ENCODE measurements around the gene CNKSR3.
A peak's percentile ranks its signal among the peaks of the same experiment; 100 is the strongest.

Gene CNKSR3

DNA sequence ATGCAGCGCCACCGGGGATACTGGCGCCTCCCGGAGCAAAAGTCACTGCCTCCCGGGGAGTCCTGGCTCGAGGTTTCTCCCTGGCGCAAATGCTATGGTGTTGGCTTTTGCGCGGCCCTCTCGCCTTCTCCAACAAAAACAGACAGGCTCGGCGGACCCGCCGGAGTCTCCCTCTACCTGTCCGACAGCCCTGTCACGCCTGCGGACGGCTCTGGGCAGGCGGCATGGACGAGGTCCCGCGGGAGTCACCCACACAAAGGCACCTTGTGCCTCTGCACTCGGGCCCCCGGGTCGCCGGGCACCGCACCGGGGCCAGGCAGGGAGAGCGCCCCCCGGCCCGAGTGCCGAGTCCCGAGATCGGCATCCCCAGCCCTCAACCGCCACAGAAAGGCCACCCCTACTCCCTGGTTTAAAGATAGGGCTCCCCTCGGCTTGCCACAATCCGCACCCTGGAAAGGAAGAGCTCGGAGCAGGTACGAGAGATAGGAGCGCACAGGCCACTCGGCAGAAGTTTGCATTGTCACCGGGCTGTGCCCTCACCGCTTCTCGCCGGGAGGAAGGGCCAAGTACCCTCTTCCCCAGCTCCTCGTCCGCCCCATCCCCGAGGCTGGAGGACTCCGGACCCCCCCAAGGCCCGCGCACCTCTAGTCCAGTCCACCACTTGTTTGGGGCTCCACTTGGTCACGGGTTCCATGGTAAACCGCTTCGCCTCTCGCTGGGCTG lies 903 bp downstream of the CNKSR3 start:
- H3K4me3 ChIP-seq (ENCODE audit: low read depth, low read length), result peak overlapping the region; percentile 73
- peak; percentile 50 for DNase-seq (ENCODE audit: low read depth)

DNA sequence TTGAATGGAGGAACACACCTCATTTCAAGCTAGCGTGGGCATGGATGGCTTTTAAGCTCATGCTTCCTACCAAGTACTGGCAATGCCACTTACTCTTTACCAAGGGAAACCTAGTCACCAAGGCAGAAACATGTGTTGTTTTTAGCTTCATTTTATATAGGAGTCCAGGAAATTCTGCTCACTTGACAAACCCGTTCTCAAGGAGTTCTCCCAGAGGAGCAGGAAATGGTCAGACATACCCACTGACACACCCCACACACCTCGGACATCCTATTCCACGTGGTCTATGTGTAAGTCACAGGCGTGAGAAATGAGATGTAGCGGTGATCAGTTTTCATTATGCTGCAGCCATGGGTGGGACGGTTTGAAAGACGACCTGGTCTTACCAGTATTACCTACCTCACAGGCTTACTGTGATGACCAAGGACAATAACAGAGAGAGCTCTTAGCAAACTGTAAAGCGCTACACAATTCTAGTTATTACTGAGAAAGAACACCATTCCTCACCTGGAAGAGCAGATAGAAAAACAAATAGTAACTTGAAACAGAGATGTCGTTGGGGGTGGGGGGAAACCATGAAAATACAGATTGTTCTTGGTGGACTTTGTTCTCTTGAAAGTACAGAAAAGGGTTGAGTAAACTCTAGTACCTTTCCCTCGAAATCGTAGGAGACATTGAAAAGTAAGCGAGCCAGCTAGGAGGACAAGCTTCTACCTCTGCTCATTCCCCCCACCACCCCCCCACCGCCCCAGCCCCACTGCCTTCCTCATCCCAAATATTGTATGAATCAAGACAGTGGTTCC lies 1.7 kb downstream of the CNKSR3 start:
- peak; percentile 28 for DNase-seq (ENCODE audit: low read depth)
- H3K4me3 ChIP-seq (ENCODE audit: low read depth, low read length), result peak overlapping the region; percentile 73
- TF ChIP-seq, protein P1, sequence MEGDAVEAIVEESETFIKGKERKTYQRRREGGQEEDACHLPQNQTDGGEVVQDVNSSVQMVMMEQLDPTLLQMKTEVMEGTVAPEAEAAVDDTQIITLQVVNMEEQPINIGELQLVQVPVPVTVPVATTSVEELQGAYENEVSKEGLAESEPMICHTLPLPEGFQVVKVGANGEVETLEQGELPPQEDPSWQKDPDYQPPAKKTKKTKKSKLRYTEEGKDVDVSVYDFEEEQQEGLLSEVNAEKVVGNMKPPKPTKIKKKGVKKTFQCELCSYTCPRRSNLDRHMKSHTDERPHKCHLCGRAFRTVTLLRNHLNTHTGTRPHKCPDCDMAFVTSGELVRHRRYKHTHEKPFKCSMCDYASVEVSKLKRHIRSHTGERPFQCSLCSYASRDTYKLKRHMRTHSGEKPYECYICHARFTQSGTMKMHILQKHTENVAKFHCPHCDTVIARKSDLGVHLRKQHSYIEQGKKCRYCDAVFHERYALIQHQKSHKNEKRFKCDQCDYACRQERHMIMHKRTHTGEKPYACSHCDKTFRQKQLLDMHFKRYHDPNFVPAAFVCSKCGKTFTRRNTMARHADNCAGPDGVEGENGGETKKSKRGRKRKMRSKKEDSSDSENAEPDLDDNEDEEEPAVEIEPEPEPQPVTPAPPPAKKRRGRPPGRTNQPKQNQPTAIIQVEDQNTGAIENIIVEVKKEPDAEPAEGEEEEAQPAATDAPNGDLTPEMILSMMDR (conservative IDR thresholded peaks at IDR 0.05; ENCODE audit: low read depth, low read length), result no peak

More for the DNA sequence above, 903 bp downstream of the CNKSR3 start:
- TF ChIP-seq, protein P1 (conservative IDR thresholded peaks at IDR 0.05; ENCODE audit: low read depth, low read length), result no peak

DNA sequence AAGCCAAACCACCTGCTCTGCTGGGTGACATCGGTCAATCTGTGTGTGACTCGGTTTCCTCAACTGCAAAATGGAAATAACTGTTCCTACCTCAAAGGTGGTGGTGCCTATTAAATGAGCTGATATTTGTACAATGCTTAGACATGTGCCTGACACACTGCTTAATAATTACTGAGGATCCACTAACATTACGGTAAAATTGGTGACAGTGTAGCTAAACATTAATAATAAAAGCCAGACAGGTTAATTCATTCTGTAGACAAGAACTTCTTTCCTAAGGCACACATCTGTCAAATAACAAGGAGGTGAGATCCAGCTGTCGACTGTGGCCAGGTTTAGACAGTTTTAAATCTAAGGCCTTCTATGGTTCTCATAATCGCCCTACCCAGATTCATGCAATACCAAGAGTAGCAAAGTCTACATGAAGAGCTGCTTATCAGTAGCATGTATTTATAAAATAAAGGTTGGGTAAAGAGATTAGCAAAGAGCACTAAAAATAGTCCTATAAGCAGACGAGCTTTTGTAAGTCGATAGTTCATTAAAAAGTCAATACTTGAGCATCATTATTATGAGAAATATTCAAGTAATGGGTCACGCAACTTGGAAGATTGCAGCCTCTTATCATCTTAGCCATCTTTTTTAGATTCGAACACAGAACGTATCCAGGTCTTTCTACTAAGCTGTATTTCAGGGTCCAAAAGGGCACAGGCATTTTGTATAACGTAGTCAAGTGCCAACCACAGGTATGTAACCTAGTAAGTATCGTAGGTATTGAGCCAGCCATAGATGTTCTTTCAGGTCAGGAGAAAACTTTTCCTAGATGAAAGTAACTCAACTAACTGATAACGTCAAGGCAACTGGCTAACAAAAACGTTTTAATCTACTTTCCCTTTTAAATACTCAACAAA lies 3.2 kb downstream of the CNKSR3 start:
- DNase-seq (ENCODE audit: low read depth), result no peak
- TF ChIP-seq, protein P1 (conservative IDR thresholded peaks at IDR 0.05; ENCODE audit: low read depth, low read length), result no peak
- no peak overlapping the region for H3K4me3 ChIP-seq (ENCODE audit: low read depth, low read length)

DNA sequence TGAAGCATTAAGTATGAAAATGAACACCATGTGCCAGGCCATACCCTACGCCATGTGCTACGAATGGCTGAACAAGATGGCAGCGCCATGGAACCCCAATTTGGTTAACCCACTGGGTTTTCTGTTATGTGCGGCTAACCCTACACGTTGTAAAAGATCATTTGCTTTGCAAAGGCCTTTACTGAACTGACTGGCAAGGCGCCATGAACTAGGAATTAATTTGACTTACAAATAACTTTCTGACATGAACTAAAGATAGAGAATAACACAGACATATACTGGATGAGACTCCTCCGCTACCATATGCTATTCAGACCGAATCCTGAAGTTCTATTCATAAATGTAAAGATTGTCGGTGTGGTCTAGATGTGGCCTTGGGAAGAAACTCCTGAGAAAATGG lies 3.9 kb downstream of the CNKSR3 start:
- TF ChIP-seq, protein P1 (conservative IDR thresholded peaks at IDR 0.05; ENCODE audit: low read depth, low read length), result no peak
- no peak overlapping the region for H3K4me3 ChIP-seq (ENCODE audit: low read depth, low read length)
- no peak for DNase-seq (ENCODE audit: low read depth)

DNA sequence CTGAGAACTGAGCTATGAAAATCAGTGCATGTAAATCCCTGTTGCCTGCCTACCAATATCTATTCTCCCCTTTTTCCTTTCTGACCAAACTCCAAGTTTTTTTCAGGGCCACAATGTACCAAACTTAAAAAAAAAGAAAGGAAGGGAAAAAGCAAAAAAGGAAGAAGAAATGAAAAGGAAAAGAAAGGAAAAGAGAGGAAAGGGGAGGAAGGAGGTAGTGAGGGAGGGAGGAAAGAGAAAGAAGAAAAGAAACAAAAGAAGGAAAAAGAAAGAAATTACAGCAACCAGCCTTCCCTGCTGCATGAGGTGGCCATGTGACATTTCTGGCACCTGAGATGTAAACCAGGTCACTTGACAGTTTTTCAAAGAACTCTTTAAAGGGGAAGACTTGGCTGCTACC lies 4.4 kb downstream of the CNKSR3 start:
- H3K4me3 ChIP-seq (ENCODE audit: low read depth, low read length), result no peak overlapping the region
- TF ChIP-seq, protein P1 (conservative IDR thresholded peaks at IDR 0.05; ENCODE audit: low read depth, low read length), result no peak

DNA sequence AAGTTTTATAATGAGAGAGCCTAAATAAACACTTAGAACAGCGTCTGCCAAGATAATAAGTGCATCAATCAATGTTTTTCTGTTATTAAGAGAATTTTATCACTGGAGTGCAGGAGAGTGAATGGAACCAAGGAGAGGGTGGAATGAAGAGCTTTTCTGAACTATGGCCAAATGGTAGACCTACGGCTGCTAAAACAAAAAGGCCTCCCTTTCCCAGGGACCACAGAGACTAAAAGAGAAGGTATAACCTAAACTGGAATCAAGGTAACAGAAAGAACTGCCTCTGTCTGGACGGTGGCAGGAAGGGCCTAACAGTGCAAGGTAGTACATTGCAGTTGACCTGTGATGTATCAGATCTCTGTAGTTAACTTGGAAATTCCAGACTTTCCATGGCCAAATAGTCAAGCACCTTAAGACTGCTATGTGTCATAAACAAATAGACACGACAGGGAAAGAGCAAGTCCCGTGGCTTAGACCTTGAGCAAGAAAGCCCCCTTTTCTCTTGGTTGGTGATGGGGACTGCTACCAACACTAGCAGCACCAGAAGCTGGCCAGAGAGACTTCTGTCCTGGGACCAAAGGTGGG lies 5.5 kb downstream of the CNKSR3 start:
- H3K4me3 ChIP-seq (ENCODE audit: low read depth, low read length), result no peak overlapping the region
- no peak for DNase-seq (ENCODE audit: low read depth)
- TF ChIP-seq, protein P1 (conservative IDR thresholded peaks at IDR 0.05; ENCODE audit: low read depth, low read length), result no peak

More for the DNA sequence above, 4.4 kb downstream of the CNKSR3 start:
- no peak for DNase-seq (ENCODE audit: low read depth)
